ENCODE data around the gene PDE9A. TPM values are rescaled to one million over a fixed set of nuclear protein-coding genes. Genes with fewer than 3 reads are reported as not detected.

The PDE9A gene
- total RNA-seq, 4 donors from 2014 or later: 26.7 to 30.6 (median 28.7) TPM

- Histone ChIP-seq H3K9me3 (no peaks in the 10 kb centered on the region), H3K27ac (no peak overlapping the region), H3K4me1 (no peaks in the 10 kb centered on the region), H3K27me3 (no peaks in the 10 kb centered on the region), H3K36me3 (peaks cover 0 to 99% (median 8%) of the 10 kb centered on the region in 3 donors), H3K4me3 (no peak overlapping the region)
- TF ChIP-seq POLR2A (IDR thresholded peaks at IDR 0.05): no peak
- TF ChIP-seq CTCF (IDR thresholded peaks at IDR 0.05): no peak
- no peak for TF ChIP-seq EP300 (IDR thresholded peaks at IDR 0.05)
- no peak for DNase-seq (ENCODE audit: low spot score in 2 of 2)
- WGBS, 2 donors: 80 to 82% methylated on average over 27 of the region's 27 CpGs
Measured at GRCh38 chr21:42766739-42767560, 113.5 kb downstream of the PDE9A start.

- no peak for TF ChIP-seq EP300 (IDR thresholded peaks at IDR 0.05)
- TF ChIP-seq CTCF (IDR thresholded peaks at IDR 0.05): no peak
- TF ChIP-seq POLR2A (IDR thresholded peaks at IDR 0.05): no peak
- Histone ChIP-seq H3K9me3 (no peaks in the 10 kb centered on the region), H3K4me1 (no peaks in the 10 kb centered on the region), H3K36me3 (peaks cover 0 to 99% (median 8%) of the 10 kb centered on the region in 3 donors), H3K4me3 (no peak overlapping the region), H3K27ac (no peak overlapping the region), H3K27me3 (no peaks in the 10 kb centered on the region)
- 88 to 90% methylated on average over 6 to 8 of the region's 8 CpGs for WGBS, 2 donors
- DNase-seq (ENCODE audit: low spot score in 2 of 2): no peak
Measured at GRCh38 chr21:42767561-42767835, 114.1 kb downstream of the PDE9A start.

- 89% methylated on average over 21 of the region's 21 CpGs for WGBS, 2 donors
- no peaks in the 10 kb centered on the region for H3K9me3 ChIP-seq
- no peak for DNase-seq (ENCODE audit: low spot score in 2 of 2)
- H3K27me3 ChIP-seq: no peaks in the 10 kb centered on the region
- no peaks in the 10 kb centered on the region for H3K4me1 ChIP-seq
- H3K36me3 ChIP-seq: peaks cover 0 to 98% (median 8%) of the 10 kb centered on the region in 3 donors
- H3K4me3 ChIP-seq: no peak overlapping the region
- no peak overlapping the region for H3K27ac ChIP-seq
- TF ChIP-seq POLR2A (IDR thresholded peaks at IDR 0.05): no peak
- no peak for TF ChIP-seq EP300 (IDR thresholded peaks at IDR 0.05)
- TF ChIP-seq CTCF (IDR thresholded peaks at IDR 0.05): no peak
Measured at GRCh38 chr21:42768324-42769121, 115.1 kb downstream of the PDE9A start.

GRCh38 chr21:42769183-42769819 lies 115.9 kb downstream of the PDE9A start:
- TF ChIP-seq POLR2A (IDR thresholded peaks at IDR 0.05): no peak
- TF ChIP-seq EP300 (IDR thresholded peaks at IDR 0.05): no peak
- WGBS, 2 donors: 67 to 88% methylated on average over 8 to 9 of the region's 9 CpGs
- H3K9me3 ChIP-seq: no peaks in the 10 kb centered on the region
- DNase-seq (ENCODE audit: low spot score in 2 of 2): no peak
- H3K4me1 ChIP-seq: no peaks in the 10 kb centered on the region
- no peak overlapping the region for H3K4me3 ChIP-seq
- H3K36me3 ChIP-seq: peaks cover under 1 to 98% (median 8%) of the 10 kb centered on the region in 3 donors
- no peak overlapping the region for H3K27ac ChIP-seq
- H3K27me3 ChIP-seq: no peaks in the 10 kb centered on the region

- Histone ChIP-seq H3K27ac (no peak overlapping the region), H3K36me3 (peaks cover 2 to 99% (median 8%) of the 10 kb centered on the region in 3 donors), H3K4me1 (no peaks in the 10 kb centered on the region), H3K27me3 (no peaks in the 10 kb centered on the region), H3K9me3 (no peaks in the 10 kb centered on the region), H3K4me3 (no peak overlapping the region)
- DNase-seq (ENCODE audit: low spot score in 2 of 2): no peak
- TF ChIP-seq POLR2A (IDR thresholded peaks at IDR 0.05) (no peak), EP300 (IDR thresholded peaks at IDR 0.05) (no peak), CTCF (IDR thresholded peaks at IDR 0.05) (no peak)
- WGBS, 2 donors: 91 to 93% methylated on average over 27 to 28 of the region's 28 CpGs
Measured at GRCh38 chr21:42769820-42770716, 116.6 kb downstream of the PDE9A start.
